Left colon (tissue), 2 donors: ENCODE measurements around the gene PDXK. TPM values are rescaled to one million over a fixed set of nuclear protein-coding genes. Genes with fewer than 3 reads are reported as not detected.

Experiments used
- ATAC-seq: fragments of 200-7000 bp; cut with Tn5 transposase; one replicate; pipeline ENCODE4 v1.9.1; 2020; ENCODE audit warnings: mild to moderate bottlenecking, moderate library complexity
- DNase-seq, 2 donors: peaks; one replicate each; pipeline ENCODE4 v3.0.0-alpha.2; 2020
- intact Hi-C, 2 donors: fragments of 100-400 bp; cut with DNase I in 1 of 2; cut with micrococcal nuclease in 1 of 2; formaldehyde crosslinking; loops; one replicate each; pipeline versions ENCODE4 v1.11.2 to v1.14.0; 2022; cut with DNase I, micrococcal nuclease
- total RNA-seq, 2 donors: library from RNA; stranded (reverse); fragmentation: NEBNext Ultra II Directional; extraction: Animal tissue kit (Norgen Biotek cat#: 25700); gene quantifications; one replicate each; pipeline ENCODE4 v1.2.1, GENCODE V29; 2021
- donor health status: DM: no; HTN: no; CAD: no.
- donor health status: DM: yes; HTN: yes; CAD: no.

Gene PDXK
- total RNA-seq, 2 donors from 2014 or later: 144 to 188 TPM

GRCh38 chr21:43719748-43720538 lies 1.0 kb downstream of the PDXK start:
- intact Hi-C loops: loop anchor here in 1 of 2 donors (10.0 kb wide), 1 partner anchor 65 kb away; the partner anchor contains the start of gene RRP1
- ATAC-seq: peak; percentile 30
- peak in 1 of 2 donors; percentile 57 for DNase-seq

DNA sequence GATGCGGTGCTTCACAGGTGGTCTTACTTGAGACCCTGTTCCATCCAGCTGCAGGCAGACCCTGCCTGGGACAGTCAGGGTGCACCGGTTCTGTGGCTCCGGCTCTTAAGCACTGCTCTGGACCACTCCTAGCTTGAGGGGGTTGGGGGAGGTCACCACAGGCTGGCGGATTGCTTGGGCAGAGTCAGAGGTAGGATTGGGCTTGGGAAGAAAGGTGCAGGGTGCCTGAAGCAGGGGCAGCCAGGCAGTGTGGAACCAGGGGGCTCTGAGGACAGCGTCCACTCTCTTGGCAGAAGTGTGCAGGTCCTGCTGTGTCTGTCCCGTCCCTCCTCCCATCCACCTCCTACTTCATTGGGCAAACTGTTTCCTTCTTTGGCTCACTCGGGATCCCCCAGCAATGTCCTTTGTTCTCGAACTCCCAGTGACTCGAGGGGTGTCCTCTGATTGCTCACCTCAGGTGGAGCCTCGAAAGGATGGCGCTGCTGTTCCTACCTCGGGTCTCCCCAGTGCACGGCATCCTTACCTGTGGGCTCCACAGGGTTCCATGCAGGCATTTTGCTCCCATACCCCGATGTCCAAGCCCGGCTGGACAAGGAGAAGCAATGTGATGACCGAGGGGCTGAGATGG lies 1.7 kb downstream of the PDXK start:
- intact Hi-C loops: loop anchor here in 1 of 2 donors (10.0 kb wide), 1 partner anchor 64 kb away; the partner anchor contains the start of gene RRP1
- ATAC-seq: no peak
- DNase-seq: peak in 1 of 2 donors; percentile 7

DNA sequence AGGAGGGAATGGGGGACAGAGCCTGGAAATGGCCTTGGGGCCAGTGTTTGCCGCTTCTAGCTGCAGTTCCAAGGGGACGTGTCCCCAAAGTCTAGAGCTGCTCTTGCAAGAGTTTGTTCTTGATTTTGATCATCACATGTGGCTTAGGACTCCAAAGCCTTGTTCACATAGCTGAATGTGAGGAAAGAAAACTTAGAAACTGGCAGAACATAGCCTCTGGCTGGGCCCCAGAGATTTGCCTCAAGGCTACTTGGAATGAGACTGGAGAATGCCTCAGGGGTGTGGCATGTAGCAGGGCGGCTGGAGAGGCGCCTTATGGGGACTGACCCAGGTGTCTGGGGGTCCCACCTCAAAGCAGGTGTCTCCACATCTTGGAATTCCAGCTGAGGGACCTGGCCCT lies 2.3 kb downstream of the PDXK start:
- intact Hi-C loops: loop anchor here in 1 of 2 donors (10.0 kb wide), 1 partner anchor 64 kb away; the partner anchor contains the start of gene RRP1
- DNase-seq (peak in 1 of 2 donors; percentile 10), ATAC-seq (no peak)

DNA sequence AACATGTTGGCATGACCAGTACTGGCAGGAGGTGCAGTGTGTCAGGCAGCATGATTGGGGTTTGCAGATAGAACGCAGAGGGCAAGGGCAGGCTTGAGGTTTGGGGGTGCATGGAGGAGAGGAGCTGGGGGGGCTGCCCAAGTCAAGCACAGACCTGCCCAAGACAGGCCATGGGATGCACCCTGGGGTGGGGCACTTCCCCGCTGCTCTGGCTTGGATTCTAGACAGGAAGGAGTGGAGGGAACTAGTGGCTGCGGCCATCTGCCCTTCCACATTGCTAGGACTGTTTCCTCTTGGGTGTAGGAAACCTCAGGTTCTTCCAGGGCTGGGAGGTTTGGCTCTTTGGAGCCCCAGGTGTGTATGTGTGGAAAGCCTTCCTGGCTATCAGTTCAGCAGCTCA lies 3.0 kb downstream of the PDXK start:
- intact Hi-C loops: loop anchor here in 1 of 2 donors (10.0 kb wide), 1 partner anchor 63 kb away; the partner anchor contains the start of gene RRP1
- ATAC-seq (no peak), DNase-seq (peak in 1 of 2 donors; percentile 20)

GRCh38 chr21:43723648-43724047 lies 4.7 kb downstream of the PDXK start:
- DNase-seq (no peak), ATAC-seq (no peak)
- intact Hi-C loops: loop anchor here in 1 of 2 donors (10.0 kb wide), 1 partner anchor 61 kb away; the partner anchor contains the start of gene RRP1

DNA sequence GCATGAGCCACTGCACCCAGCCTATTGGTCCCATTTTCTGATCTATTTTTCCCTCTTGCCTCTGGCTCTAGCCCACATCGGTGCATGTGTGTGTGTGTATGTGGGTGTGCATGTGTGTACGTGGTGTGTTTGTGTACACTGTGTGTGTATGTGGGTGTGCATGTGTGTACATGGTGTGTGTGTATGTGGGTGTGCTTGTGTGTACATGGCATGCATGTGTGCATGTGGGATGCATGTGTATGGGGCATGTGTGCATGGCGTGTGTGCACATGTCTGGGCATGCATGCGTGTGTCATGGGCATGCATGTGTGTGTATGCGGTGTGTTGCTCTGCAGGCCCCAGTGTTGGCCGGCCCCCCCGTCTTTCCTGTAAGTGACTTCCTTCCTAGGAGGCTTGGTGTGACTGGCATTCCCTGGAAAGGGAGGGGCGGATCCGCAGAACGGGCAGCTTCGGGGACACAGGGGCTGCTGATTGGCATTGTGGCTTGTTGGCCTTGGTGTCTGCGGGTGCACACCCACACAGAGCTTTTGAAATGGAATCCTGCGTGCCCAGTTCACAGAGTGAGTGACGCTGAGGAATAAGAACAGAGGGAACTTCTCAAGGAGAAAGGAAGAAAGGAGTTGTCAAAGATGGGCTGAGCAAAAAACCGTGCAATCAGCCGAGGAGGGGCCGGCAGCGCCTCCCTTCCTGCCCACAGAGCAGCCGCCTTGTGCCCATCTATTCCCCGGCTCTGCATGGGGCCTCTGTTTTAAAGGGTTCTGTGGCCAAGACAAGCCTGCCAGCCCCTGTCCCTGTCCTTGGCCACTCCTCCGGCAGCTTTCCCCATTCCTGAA lies 8.0 kb downstream of the PDXK start:
- DNase-seq (no peak), ATAC-seq (no peak)
- intact Hi-C loops: loop anchor here in 1 of 2 donors (10.0 kb wide), 1 partner anchor 58 kb away; the partner anchor contains the start of gene RRP1

DNA sequence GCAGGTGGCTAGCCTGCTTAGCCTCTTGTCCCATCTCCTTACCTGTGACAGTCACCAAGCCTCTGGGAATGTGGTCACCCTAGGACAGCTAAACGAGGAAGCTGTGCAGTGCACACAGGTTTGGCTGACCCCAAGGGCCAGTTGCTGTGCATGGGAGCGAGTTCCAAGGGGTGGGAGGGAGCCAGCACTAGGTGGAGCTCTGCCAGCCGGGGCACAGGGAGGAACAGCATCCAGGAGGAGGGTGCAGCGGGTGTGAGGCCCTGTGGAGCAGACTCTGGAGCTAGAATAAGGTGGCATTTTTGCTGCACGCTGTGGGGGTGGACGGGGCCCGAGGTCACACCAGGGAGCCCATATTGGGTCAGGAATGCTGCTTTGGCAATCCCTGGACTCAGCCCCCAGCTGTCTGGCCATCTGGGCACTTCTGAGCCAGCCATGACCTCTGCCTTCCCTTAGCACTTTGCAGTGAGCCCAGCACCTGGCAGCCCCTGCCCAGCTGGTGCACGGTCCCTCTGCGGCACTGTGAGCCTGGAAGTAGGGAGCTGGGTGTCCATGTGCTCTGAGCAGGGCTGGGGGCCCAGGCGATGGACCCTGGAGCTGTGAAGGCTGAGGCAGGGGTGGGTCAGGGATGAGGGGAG lies 8.7 kb downstream of the PDXK start:
- peak in 1 of 2 donors; percentile 51 for DNase-seq

DNA sequence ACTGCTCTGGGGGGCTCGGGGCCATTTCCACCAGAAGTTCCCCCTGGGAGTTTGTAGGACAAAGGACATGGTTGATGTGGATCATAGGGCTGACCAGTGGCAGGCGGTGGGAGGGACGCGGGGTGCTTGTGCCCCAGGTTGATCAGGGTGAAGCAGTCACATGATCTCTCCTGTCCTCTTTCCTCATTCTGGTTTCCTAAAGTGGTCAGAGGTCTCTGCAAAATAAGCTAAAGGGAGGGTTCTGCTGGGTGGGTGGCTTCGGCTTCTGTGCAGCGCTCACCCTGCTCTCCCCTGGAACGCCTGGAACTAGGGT lies 9.2 kb downstream of the PDXK start:
- intact Hi-C loops: loop anchor here in 1 of 2 donors (10.0 kb wide), 1 partner anchor 57 kb away; the partner anchor contains the start of gene RRP1
- no peak for ATAC-seq
- no peak for DNase-seq

More for the DNA sequence above, 8.7 kb downstream of the PDXK start:
- peak; percentile 22 for ATAC-seq
- intact Hi-C loops: loop anchor here in 1 of 2 donors (10.0 kb wide), 1 partner anchor 57 kb away; the partner anchor contains the start of gene RRP1

GRCh38 chr21:43728467-43729390 lies 9.8 kb downstream of the PDXK start:
- intact Hi-C loops: loop anchor here in 1 of 2 donors (10.0 kb wide), 1 partner anchor 56 kb away; the partner anchor contains the start of gene RRP1
- ATAC-seq (peak; percentile 21), DNase-seq (peak; percentile 79 to 92)

GRCh38 chr21:43731476-43731875 lies 12.5 kb downstream of the PDXK start:
- DNase-seq (no peak), ATAC-seq (peak; percentile 54)
- intact Hi-C loops: loop anchor here in 1 of 2 donors (10.0 kb wide), 2 partner anchors 53 to 67 kb away; partner anchors contain the start of gene RRP1

GRCh38 chr21:43731891-43732711 lies 13.2 kb downstream of the PDXK start:
- no peak for ATAC-seq
- intact Hi-C loops: loop anchor here in 1 of 2 donors (10.0 kb wide), 2 partner anchors 53 to 67 kb away; partner anchors contain the start of gene RRP1

DNA sequence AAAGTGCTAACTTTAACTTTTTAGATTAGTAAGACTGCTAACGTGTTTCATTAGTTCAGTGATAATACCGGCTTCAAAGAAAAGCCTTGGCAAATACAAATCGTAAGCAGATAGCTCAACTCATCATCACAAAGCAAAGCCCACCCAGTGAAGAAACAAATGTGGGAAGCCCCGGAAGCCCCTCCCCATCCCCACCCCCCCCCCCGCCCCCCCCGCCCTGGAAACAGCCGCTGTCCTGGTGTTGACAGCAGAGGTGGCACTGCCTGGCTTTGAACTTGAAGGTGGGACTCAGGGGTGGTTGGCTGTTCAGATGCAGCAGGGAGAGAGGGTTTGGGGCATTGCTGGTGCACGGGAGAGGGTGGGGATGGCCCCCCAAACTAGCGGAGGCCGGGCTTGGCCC lies 14.1 kb downstream of the PDXK start:
- DNase-seq: no peak
- intact Hi-C loops: loop anchor here in 1 of 2 donors (10.0 kb wide), 2 partner anchors 52 to 68 kb away; partner anchors contain the start of gene RRP1
- ATAC-seq: no peak

More at GRCh38 chr21:43731891-43732711, 13.2 kb downstream of the PDXK start:
- DNase-seq: no peak

GRCh38 chr21:43733529-43734071 lies 14.7 kb downstream of the PDXK start:
- ATAC-seq (peak; percentile 43), DNase-seq (no peak)
- intact Hi-C loops: loop anchor here in 1 of 2 donors (10.0 kb wide), 2 partner anchors 51 to 69 kb away; partner anchors contain the start of gene RRP1

- DNase-seq: peak; percentile 76 to 87
Observed at GRCh38 chr21:43734131-43734927, 15.4 kb downstream of the PDXK start.

GRCh38 chr21:43734928-43735229 lies 15.9 kb downstream of the PDXK start:
- ATAC-seq: no peak
- intact Hi-C loops: loop anchor here in 1 of 2 donors (10.0 kb wide), 2 partner anchors 50 to 70 kb away; partner anchors contain the start of gene RRP1
- DNase-seq: no peak

More at GRCh38 chr21:43734131-43734927, 15.4 kb downstream of the PDXK start:
- intact Hi-C loops: loop anchor here in 1 of 2 donors (10.0 kb wide), 2 partner anchors 50 to 70 kb away; partner anchors contain the start of gene RRP1
- peak; percentile 81 for ATAC-seq
